ENCODE data around the gene TM7SF2.

The TM7SF2 gene

GRCh38 chr11:65090628-65091027, 21.0 kb upstream of the TM7SF2 start:
- no peak for DNase-seq

GRCh38 chr11:65095427-65095826, 16.2 kb upstream of the TM7SF2 start:
- no peak for DNase-seq

GRCh38 chr11:65095974-65096806, 15.5 kb upstream of the TM7SF2 start, which contains the start of gene VPS51:
Gene VPS51, plus strand, starts transcription at chr11:65096214. Its CDS starts 37 bp downstream, at chr11:65096251.
- peak; percentile 80 to 83 for DNase-seq

GRCh38 chr11:65096926-65097325, 14.7 kb upstream of the TM7SF2 start:
- no peak for DNase-seq

GRCh38 chr11:65100674-65101350, 10.9 kb upstream of the TM7SF2 start:
- DNase-seq = no peak

GRCh38 chr11:65102142-65103095, 9.3 kb upstream of the TM7SF2 start:
- DNase-seq = no peak

GRCh38 chr11:65103476-65103875, 8.2 kb upstream of the TM7SF2 start:
- DNase-seq = no peak

GRCh38 chr11:65104628-65105027, 7.0 kb upstream of the TM7SF2 start:
- no peak for DNase-seq

GRCh38 chr11:65107078-65107477, 4.6 kb upstream of the TM7SF2 start:
- DNase-seq = no peak

GRCh38 chr11:65107751-65108468, 3.8 kb upstream of the TM7SF2 start:
- DNase-seq = no peak

- no peak for DNase-seq
These were observed 3.1 kb upstream of the TM7SF2 start for GRCh38 chr11:65108469-65109123.

- no peak for DNase-seq
These were observed 2.2 kb upstream of the TM7SF2 start for GRCh38 chr11:65109231-65110198.

- DNase-seq = peak; percentile 65 to 82
These were observed 1.3 kb upstream of the TM7SF2 start for GRCh38 chr11:65110354-65110861.

- DNase-seq = no peak
These were observed 421 bp upstream of the TM7SF2 start for GRCh38 chr11:65111159-65111743.

- peak; percentile 46 to 56 for DNase-seq
These were observed 1.1 kb downstream of the TM7SF2 start for GRCh38 chr11:65112546-65113360.

GRCh38 chr11:65113361-65113756, 1.7 kb downstream of the TM7SF2 start:
- no peak for DNase-seq

GRCh38 chr11:65113839-65114238, 2.2 kb downstream of the TM7SF2 start:
- no peak for DNase-seq

- DNase-seq = no peak
These were observed 3.0 kb downstream of the TM7SF2 start for GRCh38 chr11:65114538-65115171.

All from AML-193 (cell line).